Transverse colon (tissue), 4 donors: Measurements from ENCODE around the gene CBFA2T2.

Experiments
- CTCF ChIP-seq, 5 experiments: fragments of 200-600 bp in 3 of 5; fragments of 450-650 bp in 2 of 5; sonication (generic) in 3 of 5; IDR thresholded peaks; 1 replicate in 2 of 5; 2 replicates in 3 of 5; pipeline ENCODE4 v1.5.1; 2016 to 2017; ENCODE audit warnings: antibody characterized with exemption in 5 of 5, inconsistent platforms in 3 of 5, mild to moderate bottlenecking in 2 of 5, moderate library complexity in 1 of 5
- POLR2AphosphoS5 ChIP-seq, 3 donors: sonication (generic); formaldehyde crosslinking; IDR thresholded peaks; one replicate each; pipeline ENCODE4 v1.6.1; 2016; ENCODE audit warnings: antibody characterized with exemption in 3 of 3

GRCh38 chr20:33445881-33446625, 43.8 kb upstream of the CBFA2T2 start:
- no peak for TF ChIP-seq CTCF (IDR thresholded peaks at IDR 0.05)
- no peak for TF ChIP-seq POLR2AphosphoS5 (IDR thresholded peaks at IDR 0.05)
